GM12878 (cell line): ENCODE data around the gene OTOF.

Experiments
- SIX5 ChIP-seq: IDR thresholded peaks from 2 replicates; pipeline ENCODE4 v1.6.1; 2011; ENCODE audit warnings: mild to moderate bottlenecking, low read depth, low read length, moderate library complexity; ENCODE audit not compliant: severe bottlenecking
- SMC3 ChIP-seq: IDR thresholded peaks from 2 replicates; pipeline ENCODE4 v1.6.1; 2011; ENCODE audit warnings: low read length, improper control_type of control experiment, borderline replicate concordance
- TF ChIP-seq, protein P1 (sequence below), 3 experiments: IDR thresholded peaks in 2 of 3; conservative IDR thresholded peaks in 1 of 3; 2 replicates each; pipeline ENCODE4 v1.5.1; 2011; ENCODE audit warnings: low read depth in 3 of 3, low read length in 3 of 3, mild to moderate bottlenecking in 3 of 3, control low read depth in 2 of 3, moderate library complexity in 2 of 3, inconsistent platforms in 1 of 3, mixed read lengths in 1 of 3; ENCODE audit not compliant: control insufficient read depth in 2 of 3, insufficient read depth in 1 of 3; ENCODE audit errors: extremely low read depth in 1 of 3

DNA sequence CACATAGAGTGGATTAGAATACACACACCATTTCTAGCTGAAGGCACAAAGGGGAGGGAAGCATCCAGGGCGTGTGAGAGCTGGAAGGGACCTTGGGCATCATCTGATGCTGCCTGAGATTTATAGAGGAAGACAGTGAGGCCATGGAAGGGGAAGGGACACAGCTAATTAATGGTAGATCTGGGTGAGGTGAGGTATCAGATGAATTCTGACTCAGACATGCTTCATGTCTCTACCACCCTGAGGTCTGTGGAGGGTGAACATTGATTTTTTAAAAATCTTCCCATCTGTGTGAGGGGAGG, 42.2 kb upstream of the OTOF start:
- TF ChIP-seq SIX5 = no peak
- TF ChIP-seq SMC3 = no peak
- TF ChIP-seq, protein P1, sequence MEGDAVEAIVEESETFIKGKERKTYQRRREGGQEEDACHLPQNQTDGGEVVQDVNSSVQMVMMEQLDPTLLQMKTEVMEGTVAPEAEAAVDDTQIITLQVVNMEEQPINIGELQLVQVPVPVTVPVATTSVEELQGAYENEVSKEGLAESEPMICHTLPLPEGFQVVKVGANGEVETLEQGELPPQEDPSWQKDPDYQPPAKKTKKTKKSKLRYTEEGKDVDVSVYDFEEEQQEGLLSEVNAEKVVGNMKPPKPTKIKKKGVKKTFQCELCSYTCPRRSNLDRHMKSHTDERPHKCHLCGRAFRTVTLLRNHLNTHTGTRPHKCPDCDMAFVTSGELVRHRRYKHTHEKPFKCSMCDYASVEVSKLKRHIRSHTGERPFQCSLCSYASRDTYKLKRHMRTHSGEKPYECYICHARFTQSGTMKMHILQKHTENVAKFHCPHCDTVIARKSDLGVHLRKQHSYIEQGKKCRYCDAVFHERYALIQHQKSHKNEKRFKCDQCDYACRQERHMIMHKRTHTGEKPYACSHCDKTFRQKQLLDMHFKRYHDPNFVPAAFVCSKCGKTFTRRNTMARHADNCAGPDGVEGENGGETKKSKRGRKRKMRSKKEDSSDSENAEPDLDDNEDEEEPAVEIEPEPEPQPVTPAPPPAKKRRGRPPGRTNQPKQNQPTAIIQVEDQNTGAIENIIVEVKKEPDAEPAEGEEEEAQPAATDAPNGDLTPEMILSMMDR (IDR thresholded peaks at IDR 0.05 in 2 of 3, conservative IDR thresholded peaks at IDR 0.05 in 1 of 3; ENCODE audit: control insufficient read depth in 2 of 3, extremely low read depth in 1 of 3, insufficient read depth in 1 of 3, low read depth in 3 of 3, low read length in 3 of 3) = no peak
